ENCODE measurements around the gene RHBDL1. TPM values are rescaled to one million over a fixed set of nuclear protein-coding genes. Genes with fewer than 3 reads are reported as not detected.
"Not testable (repeated sequence)": the region's sequence is repeated elsewhere in the genome, so short reads cannot be mapped to it uniquely, and the experiment has no call there.

Gene RHBDL1
- total RNA-seq, 1 donor from 2014 or later: 2.0 TPM

- intact Hi-C loops (cut with micrococcal nuclease): loop anchor here (5.0 kb wide), 1 partner anchor 45 kb away; the partner anchor contains the start of genes CCDC78 and HAGHL
Observed at GRCh38 chr16:682493-683395, 7.3 kb downstream of the RHBDL1 start.

GRCh38 chr16:683396-684070 is 8.1 kb downstream of the RHBDL1 start:
- intact Hi-C loops (cut with micrococcal nuclease): loop anchor here (1.0 to 5.0 kb wide), 7 partner anchors 12 to 331 kb away; partner anchors contain the start of genes AXIN1, CAPN15, CCDC78 and HAGHL

GRCh38 chr16:684071-684794 is 8.8 kb downstream of the RHBDL1 start, which contains the start of gene JMJD8:
JMJD8 (minus strand) TSS chr16:684334; CDS start chr16:684319, 15 bp downstream.
- intact Hi-C loops (cut with micrococcal nuclease): loop anchor here (1.0 to 5.0 kb wide), 7 partner anchors 11 to 332 kb away; partner anchors contain the start of genes AXIN1, CAPN15, CCDC78 and HAGHL

- intact Hi-C loops (cut with micrococcal nuclease): loop anchor here (1.0 to 5.0 kb wide), 7 partner anchors 10 to 333 kb away; partner anchors contain the start of genes AXIN1, CAPN15, CCDC78 and HAGHL
Observed at GRCh38 chr16:684961-685696, 9.7 kb downstream of the RHBDL1 start.

GRCh38 chr16:685967-686366 is 10.5 kb downstream of the RHBDL1 start:
- intact Hi-C loops (cut with micrococcal nuclease): loop anchor here (2.0 kb wide), 1 partner anchor 97 kb away; no protein-coding TSS in a partner anchor

- intact Hi-C loops (cut with micrococcal nuclease): no loop called here
Observed at GRCh38 chr16:686459-687260, 11.2 kb downstream of the RHBDL1 start.

GRCh38 chr16:687499-687898 is 12.0 kb downstream of the RHBDL1 start:
- intact Hi-C loops (cut with micrococcal nuclease): no loop called here

- intact Hi-C loops (cut with micrococcal nuclease): no loop called here
Observed at GRCh38 chr16:689175-689897, 13.9 kb downstream of the RHBDL1 start.

GRCh38 chr16:691242-691641 is 15.8 kb downstream of the RHBDL1 start:
- intact Hi-C loops (cut with micrococcal nuclease): not testable (repeated sequence)

GRCh38 chr16:692356-693108 is 17.1 kb downstream of the RHBDL1 start:
- intact Hi-C loops (cut with micrococcal nuclease): no loop called here

- intact Hi-C loops (cut with micrococcal nuclease): no loop called here
Observed at GRCh38 chr16:693364-693763, 17.9 kb downstream of the RHBDL1 start.

- intact Hi-C loops (cut with micrococcal nuclease): no loop called here
Observed at GRCh38 chr16:693766-694165, 18.3 kb downstream of the RHBDL1 start.

GRCh38 chr16:694187-694862 is 18.9 kb downstream of the RHBDL1 start:
- intact Hi-C loops (cut with micrococcal nuclease): no loop called here

GRCh38 chr16:694863-695354 is 19.4 kb downstream of the RHBDL1 start:
- intact Hi-C loops (cut with micrococcal nuclease): loop anchor here (1.0 kb wide), 1 partner anchor 11 kb away; the partner anchor contains the start of gene JMJD8

GRCh38 chr16:695355-696089 is 20.1 kb downstream of the RHBDL1 start:
- intact Hi-C loops (cut with micrococcal nuclease): loop anchor here (1.0 kb wide), 1 partner anchor 11 kb away; the partner anchor contains the start of gene JMJD8

- intact Hi-C loops (cut with micrococcal nuclease): no loop called here
Observed at GRCh38 chr16:698911-699671, 23.6 kb downstream of the RHBDL1 start.

Measured in T-helper 1 cell treated with Interleukin-12 subunit alpha and Interleukin-12 subunit beta and Interleukin-4 antibody, amounts not matched to agents 30 ng/mL and 1 ng/mL, for 36 hours (primary cell).